GM12892 (cell line): ENCODE measurements around the gene KLHDC10.
"Not testable (repeated sequence)": the region's sequence is repeated elsewhere in the genome, so short reads cannot be mapped to it uniquely, and the experiment has no call there.

Source experiments
- DNase-seq: peaks from one replicate; pipeline ENCODE4 v3.0.0; 2011; ENCODE audit not compliant: insufficient read length
- FAIRE-seq: peaks from 2 replicates; lab custom pipeline; 2011; peaks lifted over from hg19 to GRCh38; lab: Jason Lieb, UNC
- POLR2A ChIP-seq: IDR thresholded peaks from 2 replicates; pipeline ENCODE4 v1.6.1; 2011; ENCODE audit warnings: low read depth, low read length, control low read depth
- POLR2AphosphoS5 ChIP-seq: IDR thresholded peaks from 2 replicates; pipeline ENCODE4 v1.6.1; 2011; ENCODE audit warnings: low read depth, low read length, control low read depth
- TAF1 ChIP-seq: IDR thresholded peaks from 2 replicates; pipeline ENCODE4 v1.6.1; 2011; ENCODE audit warnings: low read depth, mild to moderate bottlenecking, control low read depth, low read length, borderline replicate concordance

KLHDC10 gene

DNA sequence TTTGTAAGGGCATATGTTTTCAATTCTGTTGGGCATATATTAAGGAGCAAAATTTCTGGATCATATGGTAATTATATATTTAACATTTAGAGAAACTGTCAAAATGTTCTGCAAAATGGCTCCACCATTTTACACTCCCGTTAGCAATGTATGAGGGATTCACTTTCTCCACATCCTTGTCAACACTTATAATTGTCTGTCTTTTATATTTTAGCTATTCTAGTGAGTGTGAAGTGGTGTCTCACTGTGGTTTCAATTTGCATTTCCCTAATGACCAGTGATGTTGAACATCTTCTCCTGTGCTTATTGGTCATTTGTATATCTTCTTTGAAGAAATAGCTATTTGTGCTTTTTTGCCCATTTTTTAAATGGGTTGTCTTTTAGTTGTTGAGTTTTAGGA lies 8.1 kb upstream of the KLHDC10 start:
- TF ChIP-seq POLR2A (no peak), TAF1 (no peak), POLR2AphosphoS5 (no peak)
- DNase-seq (no peak), FAIRE-seq (no peak)

GRCh38 chr7:130063036-130063435 lies 7.3 kb upstream of the KLHDC10 start:
- TF ChIP-seq POLR2AphosphoS5: no peak
- DNase-seq: no peak
- no peak for FAIRE-seq

GRCh38 chr7:130064580-130064926 lies 5.8 kb upstream of the KLHDC10 start:
- DNase-seq, FAIRE-seq: not testable (repeated sequence)

- TF ChIP-seq POLR2A: no peak
- TF ChIP-seq POLR2AphosphoS5: no peak
- TF ChIP-seq TAF1: no peak
- no peak for DNase-seq
- FAIRE-seq: no peak
Observed at GRCh38 chr7:130065500-130066152, 4.7 kb upstream of the KLHDC10 start.

- no peak for DNase-seq
- TF ChIP-seq POLR2AphosphoS5 (no peak), POLR2A (no peak), TAF1 (no peak)
- no peak for FAIRE-seq
Observed at GRCh38 chr7:130069179-130069977, 956 bp upstream of the KLHDC10 start.

GRCh38 chr7:130070861-130071622 lies 708 bp downstream of the KLHDC10 start:
- DNase-seq (no peak), FAIRE-seq (no peak)
- TF ChIP-seq POLR2A (no peak), TAF1 (no peak), POLR2AphosphoS5 (no peak)

DNA sequence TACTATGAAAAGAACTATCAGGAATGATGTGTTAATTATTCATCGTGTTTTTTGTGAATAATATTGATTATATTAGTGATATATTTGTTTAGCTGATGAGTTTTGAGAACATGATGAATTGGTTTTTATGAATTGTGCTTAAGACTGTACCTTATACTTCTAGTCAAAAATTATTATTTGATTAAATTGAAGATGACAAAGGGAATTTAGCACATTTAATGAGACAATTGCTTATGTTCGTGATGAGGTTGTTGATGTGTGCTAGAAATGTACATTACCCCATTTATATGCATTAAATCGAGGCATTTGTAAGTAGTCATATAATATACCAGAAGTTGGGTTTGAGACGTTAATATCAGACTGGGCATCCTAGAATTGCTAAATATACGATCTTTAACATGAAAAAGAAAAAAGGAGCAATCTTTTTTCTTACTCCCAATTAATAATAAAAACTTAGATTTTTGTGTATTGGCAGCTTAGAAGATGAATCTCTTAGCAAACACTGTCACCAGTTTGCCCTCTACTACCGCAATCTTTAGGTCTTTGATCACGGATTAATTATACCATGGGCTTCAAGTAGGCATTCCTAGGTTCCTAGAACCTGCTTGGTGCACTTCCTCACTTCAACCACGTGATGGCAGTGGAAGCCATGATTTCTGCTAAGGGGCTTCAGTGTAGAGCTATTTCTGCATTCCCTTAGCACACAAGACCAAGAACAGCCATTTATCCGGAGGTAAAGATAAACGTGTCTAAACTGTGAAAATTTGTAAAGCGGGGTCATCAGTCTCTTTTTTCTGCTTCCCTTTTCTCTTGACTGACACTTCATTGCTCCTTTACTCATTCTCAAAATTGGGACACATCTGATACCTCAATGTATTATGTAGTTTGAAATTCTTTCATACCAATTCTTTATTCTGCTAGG lies 1.6 kb downstream of the KLHDC10 start:
- peak; percentile 30 for DNase-seq
- no peak for TF ChIP-seq POLR2A
- FAIRE-seq: peak; percentile 69

- no peak for DNase-seq
- FAIRE-seq: no peak
- TF ChIP-seq POLR2AphosphoS5 (no peak), POLR2A (no peak), TAF1 (no peak)
Observed at GRCh38 chr7:130079846-130080394, 9.6 kb downstream of the KLHDC10 start.

GRCh38 chr7:130083497-130083896 lies 13.2 kb downstream of the KLHDC10 start:
- DNase-seq, FAIRE-seq: not testable (repeated sequence)

GRCh38 chr7:130084037-130084875 lies 13.9 kb downstream of the KLHDC10 start:
- TF ChIP-seq POLR2AphosphoS5 (no peak), POLR2A (no peak)
- no peak for FAIRE-seq
- DNase-seq: no peak

GRCh38 chr7:130085235-130085634 lies 14.9 kb downstream of the KLHDC10 start:
- not testable (repeated sequence) for FAIRE-seq

DNA sequence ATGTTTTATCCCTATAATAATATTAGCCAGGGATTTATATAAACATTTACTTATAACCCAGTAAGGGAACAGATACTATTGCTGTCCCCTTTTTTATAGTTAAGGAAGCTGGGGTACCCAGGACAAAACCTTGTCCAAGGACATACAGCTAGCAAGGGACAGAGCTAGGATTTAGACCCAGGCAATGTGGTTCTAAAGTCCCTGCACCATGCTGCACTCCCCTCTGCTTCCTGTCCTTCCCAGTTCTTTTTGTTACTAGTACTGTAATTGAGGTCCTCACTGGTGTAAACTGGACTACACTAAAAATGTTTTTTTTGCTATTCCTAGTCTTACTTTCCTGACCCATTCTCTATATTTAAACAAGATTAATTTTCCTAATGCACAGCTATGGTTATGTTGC lies 16.6 kb downstream of the KLHDC10 start:
- FAIRE-seq (no peak), DNase-seq (no peak)
- no peak for TF ChIP-seq POLR2AphosphoS5
- no peak for TF ChIP-seq POLR2A
- no peak for TF ChIP-seq TAF1

More at GRCh38 chr7:130085235-130085634, 14.9 kb downstream of the KLHDC10 start:
- DNase-seq: not testable (repeated sequence)
